ENCODE data around the gene EBI3. TPM values are rescaled to one million over a fixed set of nuclear protein-coding genes. Genes with fewer than 3 reads are reported as not detected.

EBI3 gene
- total RNA-seq, 2 donors from 2014 or later = not detected

DNA sequence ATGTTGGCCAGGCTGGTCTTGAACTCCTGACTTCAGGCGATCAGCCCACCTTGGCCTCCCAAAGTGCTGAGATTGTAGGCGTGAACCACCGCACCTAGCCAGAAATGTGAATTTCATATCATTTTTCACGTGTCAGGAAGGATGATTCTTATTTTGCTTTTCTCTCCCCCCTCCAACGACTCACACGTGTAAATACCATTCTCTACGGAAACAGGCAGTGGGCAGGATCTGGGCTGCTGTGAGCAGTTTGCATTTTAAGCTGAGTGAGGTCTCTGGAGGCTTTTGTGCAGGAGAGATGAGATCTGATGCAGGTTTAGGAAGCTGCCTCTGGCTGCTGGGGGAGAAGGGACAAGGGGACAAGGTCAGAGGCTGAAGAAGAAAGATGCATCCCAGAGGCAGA is 35.0 kb upstream of the EBI3 start:
- peaks cover 8% of the 10 kb centered on the region for H3K9me3 ChIP-seq (ENCODE audit: control insufficient read depth, low read length)
- H3K4me1 ChIP-seq (ENCODE audit: control insufficient read depth, insufficient read depth, low read length) = no peaks in the 10 kb centered on the region
- H3K27ac ChIP-seq (ENCODE audit: low read depth, low read length) = no peak overlapping the region
- H3K27me3 ChIP-seq (ENCODE audit: control insufficient read depth, insufficient read depth, low read length, poor library complexity, severe bottlenecking) = peaks cover 19% of the 10 kb centered on the region
- H3K4me1 Mint-ChIP-seq = no peaks in the 10 kb centered on the region
- DNase-seq = no peak
- H3K4me3 ChIP-seq (ENCODE audit: low read length) = no peak overlapping the region
- no peak overlapping the region for H3K4me3 Mint-ChIP-seq
- peaks cover 55% of the 10 kb centered on the region for H3K27me3 Mint-ChIP-seq (ENCODE audit: insufficient read depth)
- 64 to 94% methylated on average over 4 to 7 of the region's 7 CpGs for WGBS, 2 experiments (ENCODE audit: insufficient coverage in 1 of 2, insufficient read length in 1 of 2)
- H3K36me3 Mint-ChIP-seq (ENCODE audit: low read depth) = no peaks in the 10 kb centered on the region
- H3K36me3 ChIP-seq (ENCODE audit: control insufficient read depth, insufficient read depth, low read length) = no peaks in the 10 kb centered on the region
- H3K27ac Mint-ChIP-seq = no peak overlapping the region
- H3K9me3 Mint-ChIP-seq = peaks cover 8% of the 10 kb centered on the region
- no peak for TF ChIP-seq CTCF (conservative IDR thresholded peaks at IDR 0.05)
- H3K9ac ChIP-seq (ENCODE audit: extremely low read depth, low read length, poor library complexity, severe bottlenecking) = no peak overlapping the region

GRCh38 chr19:4196009-4196408 is 33.3 kb upstream of the EBI3 start:
- Histone ChIP-seq H3K4me3 (ENCODE audit: low read length) (no peak overlapping the region), H3K36me3 (ENCODE audit: control insufficient read depth, insufficient read depth, low read length) (no peaks in the 10 kb centered on the region), H3K4me1 (ENCODE audit: control insufficient read depth, insufficient read depth, low read length) (no peaks in the 10 kb centered on the region), H3K27ac (ENCODE audit: low read depth, low read length) (no peak overlapping the region), H3K9ac (ENCODE audit: extremely low read depth, low read length, poor library complexity, severe bottlenecking) (no peak overlapping the region), H3K27me3 (ENCODE audit: control insufficient read depth, insufficient read depth, low read length, poor library complexity, severe bottlenecking) (peaks cover 33% of the 10 kb centered on the region), H3K9me3 (ENCODE audit: control insufficient read depth, low read length) (peaks cover 8% of the 10 kb centered on the region)
- 81 to 88% methylated on average over 7 of the region's 8 CpGs for WGBS, 2 experiments (ENCODE audit: insufficient coverage in 1 of 2, insufficient read length in 1 of 2)
- no peak for DNase-seq
- TF ChIP-seq CTCF (conservative IDR thresholded peaks at IDR 0.05) = no peak
- no peaks in the 10 kb centered on the region for H3K4me1 Mint-ChIP-seq
- peaks cover 8% of the 10 kb centered on the region for H3K9me3 Mint-ChIP-seq
- H3K27me3 Mint-ChIP-seq (ENCODE audit: insufficient read depth) = peaks cover 70% of the 10 kb centered on the region
- H3K4me3 Mint-ChIP-seq = no peak overlapping the region
- H3K36me3 Mint-ChIP-seq (ENCODE audit: low read depth) = no peaks in the 10 kb centered on the region
- H3K27ac Mint-ChIP-seq = no peak overlapping the region

DNA sequence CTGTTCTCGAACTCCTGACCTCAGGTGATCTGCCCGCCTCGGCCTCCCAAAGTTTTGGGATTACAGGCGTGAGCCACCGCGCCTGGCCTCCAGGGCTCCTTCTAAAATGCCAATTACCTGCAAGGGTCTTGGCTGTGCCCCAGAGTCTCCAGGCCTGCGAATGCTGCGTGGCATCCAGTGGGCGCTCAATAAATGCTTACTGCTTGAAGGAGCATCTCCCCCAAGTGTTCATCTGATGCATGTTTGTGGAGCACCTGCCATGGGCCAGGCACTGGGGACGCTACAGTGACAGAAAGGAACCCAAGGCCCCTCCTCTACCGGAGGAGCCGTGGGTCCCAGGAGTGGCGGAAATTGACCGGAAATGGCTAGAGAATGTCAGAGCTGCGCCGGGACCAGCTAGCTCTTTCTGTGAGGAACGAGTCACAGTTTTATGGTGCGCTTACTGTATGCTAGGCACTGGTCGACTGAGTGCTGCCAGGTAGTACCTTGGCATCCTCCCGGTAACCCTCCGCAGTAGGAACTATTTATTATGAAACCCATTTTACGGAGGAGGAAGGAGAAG is 32.7 kb upstream of the EBI3 start:
- no peak for DNase-seq
- H3K9me3 ChIP-seq (ENCODE audit: control insufficient read depth, low read length) = peaks cover 8% of the 10 kb centered on the region
- H3K36me3 Mint-ChIP-seq (ENCODE audit: low read depth) = no peaks in the 10 kb centered on the region
- peaks cover 77% of the 10 kb centered on the region for H3K27me3 Mint-ChIP-seq (ENCODE audit: insufficient read depth)
- peaks cover 8% of the 10 kb centered on the region for H3K9me3 Mint-ChIP-seq
- H3K27ac ChIP-seq (ENCODE audit: low read depth, low read length) = no peak overlapping the region
- no peaks in the 10 kb centered on the region for H3K36me3 ChIP-seq (ENCODE audit: control insufficient read depth, insufficient read depth, low read length)
- H3K4me1 Mint-ChIP-seq = no peaks in the 10 kb centered on the region
- H3K27me3 ChIP-seq (ENCODE audit: control insufficient read depth, insufficient read depth, low read length, poor library complexity, severe bottlenecking) = peaks cover 33% of the 10 kb centered on the region
- WGBS, 2 experiments (ENCODE audit: insufficient coverage in 1 of 2, insufficient read length in 1 of 2) = 88 to 92% methylated on average over 20 to 22 of the region's 22 CpGs
- H3K9ac ChIP-seq (ENCODE audit: extremely low read depth, low read length, poor library complexity, severe bottlenecking) = no peak overlapping the region
- no peak overlapping the region for H3K27ac Mint-ChIP-seq
- peak overlapping the region; percentile 28 for H3K4me3 Mint-ChIP-seq
- H3K4me1 ChIP-seq (ENCODE audit: control insufficient read depth, insufficient read depth, low read length) = no peaks in the 10 kb centered on the region
- no peak overlapping the region for H3K4me3 ChIP-seq (ENCODE audit: low read length)
- TF ChIP-seq CTCF (conservative IDR thresholded peaks at IDR 0.05) = no peak
